Lower leg skin (tissue), 4 donors: Measurements from ENCODE around the gene DCAF8. TPM values are rescaled to one million over a fixed set of nuclear protein-coding genes. Genes with fewer than 3 reads are reported as not detected.

Experiments used
- DNase-seq, 2 donors: peaks; one replicate each; pipeline ENCODE4 v3.0.0-alpha.2; 2019; ENCODE audit warnings: low spot score in 2 of 2
- H3K4me3 ChIP-seq: fragments of 200-600 bp; sonication (generic); 2 replicates; pipeline ENCODE4 v1.5.1; 2017; ENCODE audit warnings: mild to moderate bottlenecking, low read depth; ENCODE audit not compliant: poor library complexity, severe bottlenecking
- POLR2A ChIP-seq, 2 donors: fragments of 450-650 bp; IDR thresholded peaks; one replicate each; pipeline ENCODE4 v1.6.1; 2016 to 2017; ENCODE audit warnings: antibody characterized with exemption in 2 of 2, mild to moderate bottlenecking in 1 of 2, moderate library complexity in 1 of 2
- WGBS, 2 donors: methylation state at CpG; one replicate each; pipeline ENCODE4 v1.1.5; 2018; 5-methylcytosine and 5-hydroxymethylcytosine counted together
- intact Hi-C: fragments of 100-400 bp; cut with DNase I; formaldehyde crosslinking; loops from one replicate; pipeline ENCODE4 v1.15.0; 2023; ENCODE audit warnings: low total_unique reads
- total RNA-seq, 4 donors: library from RNA; depleted of rRNA; stranded (reverse); fragments of >200 nt; gene quantifications; one replicate each; pipeline ENCODE4 v1.1.0, GENCODE V29; 2016
- TF ChIP-seq, protein P1 (sequence below), 3 donors: fragments of 450-650 bp; IDR thresholded peaks; one replicate each; pipeline ENCODE4 v1.5.1; 2016; ENCODE audit warnings: antibody characterized with exemption in 3 of 3, mild to moderate bottlenecking in 3 of 3, moderate library complexity in 2 of 3

The DCAF8 gene
- total RNA-seq, 4 donors from 2014 or later = 90.2 to 141 (median 97.9) TPM

DNA sequence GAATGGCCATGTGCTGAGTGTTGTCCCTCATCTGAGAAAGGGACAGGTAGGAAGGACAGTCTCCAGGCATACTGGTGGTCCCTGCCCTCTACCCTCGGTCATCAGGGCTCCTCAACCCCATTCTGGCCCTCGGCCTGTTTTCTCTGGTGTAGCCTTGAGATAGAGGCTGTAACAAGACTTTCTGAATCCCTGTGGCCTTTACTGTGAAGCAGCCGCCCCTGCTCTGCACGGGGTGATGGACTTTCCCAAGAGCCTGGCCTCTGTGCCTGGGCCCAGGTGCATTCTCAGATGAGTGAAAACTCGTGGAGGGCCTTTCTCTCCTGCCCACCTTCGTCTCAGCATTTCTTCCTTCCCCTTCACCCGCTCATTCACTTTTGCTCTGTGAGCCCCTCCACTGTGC, 74.9 kb downstream of the DCAF8 start:
- TF ChIP-seq, protein P1, sequence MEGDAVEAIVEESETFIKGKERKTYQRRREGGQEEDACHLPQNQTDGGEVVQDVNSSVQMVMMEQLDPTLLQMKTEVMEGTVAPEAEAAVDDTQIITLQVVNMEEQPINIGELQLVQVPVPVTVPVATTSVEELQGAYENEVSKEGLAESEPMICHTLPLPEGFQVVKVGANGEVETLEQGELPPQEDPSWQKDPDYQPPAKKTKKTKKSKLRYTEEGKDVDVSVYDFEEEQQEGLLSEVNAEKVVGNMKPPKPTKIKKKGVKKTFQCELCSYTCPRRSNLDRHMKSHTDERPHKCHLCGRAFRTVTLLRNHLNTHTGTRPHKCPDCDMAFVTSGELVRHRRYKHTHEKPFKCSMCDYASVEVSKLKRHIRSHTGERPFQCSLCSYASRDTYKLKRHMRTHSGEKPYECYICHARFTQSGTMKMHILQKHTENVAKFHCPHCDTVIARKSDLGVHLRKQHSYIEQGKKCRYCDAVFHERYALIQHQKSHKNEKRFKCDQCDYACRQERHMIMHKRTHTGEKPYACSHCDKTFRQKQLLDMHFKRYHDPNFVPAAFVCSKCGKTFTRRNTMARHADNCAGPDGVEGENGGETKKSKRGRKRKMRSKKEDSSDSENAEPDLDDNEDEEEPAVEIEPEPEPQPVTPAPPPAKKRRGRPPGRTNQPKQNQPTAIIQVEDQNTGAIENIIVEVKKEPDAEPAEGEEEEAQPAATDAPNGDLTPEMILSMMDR (IDR thresholded peaks at IDR 0.05) = no peak
- TF ChIP-seq POLR2A (IDR thresholded peaks at IDR 0.05) = no peak
- H3K4me3 ChIP-seq = no peak overlapping the region
- no peak for DNase-seq
- intact Hi-C loops = no loop called here
- WGBS, 2 donors = 72 to 86% methylated on average over 7 of the region's 7 CpGs

DNA sequence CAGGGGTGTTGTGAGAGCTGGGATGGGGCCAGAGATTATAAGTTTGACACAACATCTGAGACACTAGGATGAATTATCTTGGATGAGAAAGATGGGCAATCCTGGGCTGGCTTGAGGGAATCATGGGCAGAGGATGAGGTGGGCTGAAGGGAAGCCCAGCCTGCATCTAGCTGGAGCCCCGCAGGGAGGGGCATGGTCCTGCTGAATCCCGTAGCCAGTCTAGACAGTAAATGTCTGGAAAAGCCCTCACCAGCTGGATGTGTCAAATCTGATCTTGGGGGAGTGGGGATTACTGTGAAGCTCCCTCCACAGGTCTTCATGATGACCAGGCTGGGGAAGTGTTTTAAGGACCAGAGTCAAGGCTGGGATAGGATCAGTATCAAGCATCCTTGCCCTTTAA, 75.6 kb downstream of the DCAF8 start:
- DNase-seq = no peak
- no peak for TF ChIP-seq POLR2A (IDR thresholded peaks at IDR 0.05)
- TF ChIP-seq, protein P1 (IDR thresholded peaks at IDR 0.05) = no peak
- H3K4me3 ChIP-seq = no peak overlapping the region
- intact Hi-C loops = no loop called here
- 66 to 77% methylated on average over 2 of the region's 2 CpGs for WGBS, 2 donors

DNA sequence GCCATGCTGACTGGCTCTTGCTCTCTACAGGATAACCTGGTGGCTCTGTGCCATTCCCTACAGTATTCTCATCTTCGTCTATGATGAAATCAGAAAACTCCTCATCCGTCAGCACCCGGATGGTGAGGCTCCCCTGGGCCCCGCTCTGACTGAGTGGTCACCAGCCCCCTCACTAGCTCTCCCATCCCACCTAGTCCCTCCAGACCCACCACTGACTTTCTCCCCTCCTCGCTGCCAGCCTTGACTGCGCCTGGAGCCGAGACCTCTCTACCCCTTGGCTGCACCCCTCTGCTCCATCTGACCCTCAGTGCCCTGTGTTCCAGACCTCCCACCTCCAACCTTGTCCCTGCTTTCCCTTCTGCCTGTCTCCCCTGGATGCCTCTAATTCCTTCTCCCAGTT, 76.1 kb downstream of the DCAF8 start:
- 87 to 91% methylated on average over 7 of the region's 7 CpGs for WGBS, 2 donors
- intact Hi-C loops = no loop called here
- TF ChIP-seq POLR2A (IDR thresholded peaks at IDR 0.05) = no peak
- TF ChIP-seq, protein P1 (IDR thresholded peaks at IDR 0.05) = no peak
- H3K4me3 ChIP-seq = no peak overlapping the region
- no peak for DNase-seq

DNA sequence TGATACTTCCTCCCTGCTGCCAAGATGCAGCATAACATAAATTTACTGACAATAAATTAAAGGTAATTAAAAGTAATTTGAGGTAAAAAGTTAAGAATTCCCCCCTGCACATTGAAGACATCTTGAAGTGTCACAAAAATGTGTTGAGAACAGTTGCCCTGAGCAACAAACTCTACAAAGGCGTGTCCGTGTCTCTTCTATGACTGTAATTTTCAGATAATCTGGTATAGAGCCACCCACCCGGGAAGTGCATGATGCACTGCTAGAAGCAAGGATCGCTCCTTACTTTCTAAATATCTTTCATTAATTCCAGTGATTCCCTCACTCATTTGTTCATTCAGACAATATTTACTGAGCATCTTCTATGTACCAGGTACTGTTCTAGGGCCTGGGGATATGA, 83.0 kb downstream of the DCAF8 start:
- intact Hi-C loops = no loop called here
- no peak overlapping the region for H3K4me3 ChIP-seq
- no peak for DNase-seq
- TF ChIP-seq, protein P1 (IDR thresholded peaks at IDR 0.05) = no peak
- TF ChIP-seq POLR2A (IDR thresholded peaks at IDR 0.05) = no peak
- 45 to 54% methylated on average over 4 of the region's 4 CpGs for WGBS, 2 donors

DNA sequence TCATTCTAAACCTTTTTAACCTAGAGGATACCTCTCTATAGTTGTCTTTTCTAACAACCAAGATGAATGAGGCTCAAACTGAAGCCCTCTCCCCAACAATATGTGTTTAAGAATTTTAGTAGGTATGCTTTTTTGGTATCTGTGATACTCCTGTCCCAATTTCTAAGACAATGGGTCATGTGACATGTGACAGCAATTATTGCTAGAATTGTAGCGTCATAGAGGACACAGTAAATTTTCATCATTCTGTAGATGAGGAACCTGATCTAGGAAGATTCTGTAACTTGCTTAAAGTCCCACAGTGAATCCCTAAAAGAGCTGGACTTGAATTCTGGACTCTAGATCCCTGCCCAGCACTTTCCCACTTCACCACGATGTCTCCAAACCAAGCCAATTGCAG, 83.6 kb downstream of the DCAF8 start:
- H3K4me3 ChIP-seq = no peak overlapping the region
- DNase-seq = no peak
- TF ChIP-seq, protein P1 (IDR thresholded peaks at IDR 0.05) = no peak
- TF ChIP-seq POLR2A (IDR thresholded peaks at IDR 0.05) = no peak
- intact Hi-C loops = no loop called here
- 88 to 90% methylated on average over 2 of the region's 2 CpGs for WGBS, 2 donors

DNA sequence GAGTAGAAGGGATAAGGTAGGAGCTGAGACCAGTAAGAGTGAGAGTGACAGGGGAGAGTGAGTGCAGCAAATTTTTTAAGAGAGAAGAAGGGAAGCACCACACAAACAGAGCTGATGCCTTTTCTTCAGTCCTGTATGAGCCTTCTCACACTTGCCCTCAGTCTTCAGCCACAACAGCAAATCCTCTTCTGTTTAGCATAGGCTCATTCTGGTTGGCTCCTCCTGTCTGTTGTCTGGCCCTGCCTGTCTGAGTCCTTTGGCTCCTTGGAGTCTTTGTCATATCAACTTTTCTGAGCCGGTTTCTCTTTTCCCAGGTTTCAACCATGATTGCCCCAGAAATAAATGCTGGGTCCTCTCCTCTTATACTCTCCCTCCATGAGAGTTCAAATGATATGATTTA, 84.7 kb downstream of the DCAF8 start:
- WGBS, 2 donors = 75 to 85% methylated on average over 1 of the region's 1 CpG

More for the DNA sequence above, 84.7 kb downstream of the DCAF8 start:
- no peak for DNase-seq
- TF ChIP-seq, protein P1 (IDR thresholded peaks at IDR 0.05) = no peak
- TF ChIP-seq POLR2A (IDR thresholded peaks at IDR 0.05) = no peak
- intact Hi-C loops = no loop called here
- H3K4me3 ChIP-seq = no peak overlapping the region
